Measurements from ENCODE around the gene ASF1B. TPM values are rescaled to one million over a fixed set of nuclear protein-coding genes. Genes with fewer than 3 reads are reported as not detected.
"Not testable (repeated sequence)": the region's sequence is repeated elsewhere in the genome, so short reads cannot be mapped to it uniquely, and the experiment has no call there.

The ASF1B gene
- polyA plus RNA-seq, 4 donors = 3.1 to 26.2 (median 10.3) TPM

GRCh38 chr19:14147797-14148605 is 11.6 kb upstream of the ASF1B start:
- FAIRE-seq (no peak), DNase-seq (peak; percentile 65 to 77)
- H3K27ac ChIP-seq (ENCODE audit: low read depth in 1 of 3, low read length in 2 of 3) = peak overlapping the region in 2 of 3 donors; percentile 13 to 38

GRCh38 chr19:14146789-14147216 is 10.4 kb upstream of the ASF1B start:
- Histone ChIP-seq H3K27ac (ENCODE audit: low read depth in 1 of 3, low read length in 2 of 3) (no peak overlapping the region), H3K36me3 (ENCODE audit: control insufficient read depth in 3 of 3, insufficient read depth in 2 of 3, low read depth in 1 of 3, low read length in 3 of 3) (peaks cover 0 to 24% (median 0%) of the 10 kb centered on the region in 3 donors), H3K4me3 (ENCODE audit: low read depth in 1 of 3, low read length in 3 of 3) (no peak overlapping the region), H3K9me3 (ENCODE audit: control insufficient read depth in 2 of 2, insufficient read depth in 1 of 2, low read depth in 1 of 2, low read length in 1 of 2) (no peaks in the 10 kb centered on the region), H3K4me1 (ENCODE audit: control insufficient read depth in 3 of 3, insufficient read depth in 2 of 3, low read depth in 1 of 3, low read length in 2 of 3) (peaks cover 0 to 28% (median 0%) of the 10 kb centered on the region in 3 donors), H3K27me3 (ENCODE audit: control insufficient read depth in 3 of 3, insufficient read depth in 3 of 3, low read length in 3 of 3) (no peaks in the 10 kb centered on the region)
- DNase-seq (no peak), FAIRE-seq (no peak)
- WGBS, 3 donors = 66 to 78% (median 67%) methylated on average over 7 of the region's 7 CpGs

More at GRCh38 chr19:14147797-14148605, 11.6 kb upstream of the ASF1B start:
- Histone ChIP-seq H3K4me3 (ENCODE audit: low read depth in 1 of 3, low read length in 3 of 3) (no peak overlapping the region), H3K36me3 (ENCODE audit: control insufficient read depth in 3 of 3, insufficient read depth in 2 of 3, low read depth in 1 of 3, low read length in 3 of 3) (peaks cover 0 to 36% (median 0%) of the 10 kb centered on the region in 3 donors), H3K9me3 (ENCODE audit: control insufficient read depth in 2 of 2, insufficient read depth in 1 of 2, low read depth in 1 of 2, low read length in 1 of 2) (no peaks in the 10 kb centered on the region), H3K4me1 (ENCODE audit: control insufficient read depth in 3 of 3, insufficient read depth in 2 of 3, low read depth in 1 of 3, low read length in 2 of 3) (peaks cover 0 to 28% (median 0%) of the 10 kb centered on the region in 3 donors), H3K27me3 (ENCODE audit: control insufficient read depth in 3 of 3, insufficient read depth in 3 of 3, low read length in 3 of 3) (no peaks in the 10 kb centered on the region)
- 30 to 40% (median 34%) methylated on average over 16 to 20 of the region's 20 CpGs for whole genome bisulfite sequencing, 3 donors

GRCh38 chr19:14146169-14146568 is 9.8 kb upstream of the ASF1B start:
- FAIRE-seq; H3K9me3 ChIP-seq (ENCODE audit: control insufficient read depth in 2 of 2, insufficient read depth in 1 of 2, low read depth in 1 of 2, low read length in 1 of 2); H3K27me3 ChIP-seq (ENCODE audit: control insufficient read depth in 3 of 3, insufficient read depth in 3 of 3, low read length in 3 of 3); H3K4me3 ChIP-seq (ENCODE audit: low read depth in 1 of 3, low read length in 3 of 3); H3K27ac ChIP-seq (ENCODE audit: low read depth in 1 of 3, low read length in 2 of 3); DNase-seq: not testable (repeated sequence)
- WGBS, 3 donors = 90 to 94% (median 92%) methylated on average over 10 of the region's 10 CpGs
- H3K4me1 ChIP-seq (ENCODE audit: control insufficient read depth in 3 of 3, insufficient read depth in 2 of 3, low read depth in 1 of 3, low read length in 2 of 3) = peaks cover 0 to 28% (median 0%) of the 10 kb centered on the region in 3 donors
- H3K36me3 ChIP-seq (ENCODE audit: control insufficient read depth in 3 of 3, insufficient read depth in 2 of 3, low read depth in 1 of 3, low read length in 3 of 3) = peaks cover 0 to 18% (median 0%) of the 10 kb centered on the region in 3 donors

- 79 to 84% (median 81%) methylated on average over 6 of the region's 6 CpGs for WGBS, 3 donors
- FAIRE-seq (no peak), DNase-seq (no peak)
- Histone ChIP-seq H3K4me3 (ENCODE audit: low read depth in 1 of 3, low read length in 3 of 3) (no peak overlapping the region), H3K4me1 (ENCODE audit: control insufficient read depth in 3 of 3, insufficient read depth in 2 of 3, low read depth in 1 of 3, low read length in 2 of 3) (peaks cover 0 to 24% (median 0%) of the 10 kb centered on the region in 3 donors), H3K27ac (ENCODE audit: low read depth in 1 of 3, low read length in 2 of 3) (no peak overlapping the region), H3K27me3 (ENCODE audit: control insufficient read depth in 3 of 3, insufficient read depth in 3 of 3, low read length in 3 of 3) (no peaks in the 10 kb centered on the region), H3K36me3 (ENCODE audit: control insufficient read depth in 3 of 3, insufficient read depth in 2 of 3, low read depth in 1 of 3, low read length in 3 of 3) (peaks cover 0 to 13% (median 0%) of the 10 kb centered on the region in 3 donors), H3K9me3 (ENCODE audit: control insufficient read depth in 2 of 2, insufficient read depth in 1 of 2, low read depth in 1 of 2, low read length in 1 of 2) (no peaks in the 10 kb centered on the region)
These were observed 9.0 kb upstream of the ASF1B start for GRCh38 chr19:14145381-14145780.

DNA sequence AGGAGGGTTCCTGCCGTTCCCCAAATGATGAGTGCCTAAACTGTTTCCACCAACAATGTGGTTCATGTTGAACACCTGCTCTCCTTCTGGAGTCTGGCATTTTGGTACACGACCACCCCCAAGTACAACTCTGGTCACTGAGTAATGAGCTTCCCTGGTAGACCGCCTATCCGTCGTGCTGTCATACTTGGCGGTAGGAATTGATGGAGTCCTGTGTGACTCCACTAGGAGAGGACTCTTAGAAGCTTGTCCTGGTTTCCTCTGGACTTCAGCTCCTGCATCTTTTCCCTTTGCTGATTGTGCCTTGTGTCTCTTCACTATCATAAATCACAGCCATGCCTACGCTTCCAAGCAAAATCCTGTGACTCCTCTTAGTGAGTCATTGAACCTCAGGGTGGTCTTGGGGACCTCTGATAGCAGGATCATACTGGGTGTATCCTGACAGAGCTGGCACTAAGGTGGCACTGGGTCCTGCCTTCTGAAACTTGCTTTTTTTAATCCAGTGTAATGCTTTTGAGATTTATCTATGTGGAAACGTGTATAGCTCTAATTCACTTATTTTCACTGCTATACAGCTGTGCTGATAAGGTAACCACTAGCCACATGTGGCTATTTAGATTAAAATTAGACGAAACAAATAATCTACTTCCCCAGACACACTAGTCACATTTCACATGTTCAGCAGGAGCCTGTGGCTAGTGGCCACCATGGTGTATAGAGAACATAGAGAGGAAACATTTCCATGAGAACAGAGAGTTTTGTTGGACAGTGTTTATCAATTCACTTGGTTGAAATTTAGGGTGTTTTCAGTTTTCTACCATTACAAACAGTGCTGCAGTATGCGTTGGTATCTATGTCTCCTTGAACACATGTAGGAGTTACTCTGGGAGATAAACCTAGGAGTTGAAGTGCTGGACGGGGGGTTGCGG is 6.1 kb upstream of the ASF1B start:
- DNase-seq (no peak), FAIRE-seq (no peak)
- Histone ChIP-seq H3K9me3 (ENCODE audit: control insufficient read depth in 2 of 2, insufficient read depth in 1 of 2, low read depth in 1 of 2, low read length in 1 of 2) (no peaks in the 10 kb centered on the region), H3K27ac (ENCODE audit: low read depth in 1 of 3, low read length in 2 of 3) (no peak overlapping the region), H3K27me3 (ENCODE audit: control insufficient read depth in 3 of 3, insufficient read depth in 3 of 3, low read length in 3 of 3) (no peaks in the 10 kb centered on the region), H3K4me1 (ENCODE audit: control insufficient read depth in 3 of 3, insufficient read depth in 2 of 3, low read depth in 1 of 3, low read length in 2 of 3) (no peaks in the 10 kb centered on the region), H3K36me3 (ENCODE audit: control insufficient read depth in 3 of 3, insufficient read depth in 2 of 3, low read depth in 1 of 3, low read length in 3 of 3) (peaks cover 0 to 7% (median 0%) of the 10 kb centered on the region in 3 donors), H3K4me3 (ENCODE audit: low read depth in 1 of 3, low read length in 3 of 3) (no peak overlapping the region)
- WGBS, 3 donors = 89 to 92% (median 91%) methylated on average over 12 of the region's 12 CpGs

DNA sequence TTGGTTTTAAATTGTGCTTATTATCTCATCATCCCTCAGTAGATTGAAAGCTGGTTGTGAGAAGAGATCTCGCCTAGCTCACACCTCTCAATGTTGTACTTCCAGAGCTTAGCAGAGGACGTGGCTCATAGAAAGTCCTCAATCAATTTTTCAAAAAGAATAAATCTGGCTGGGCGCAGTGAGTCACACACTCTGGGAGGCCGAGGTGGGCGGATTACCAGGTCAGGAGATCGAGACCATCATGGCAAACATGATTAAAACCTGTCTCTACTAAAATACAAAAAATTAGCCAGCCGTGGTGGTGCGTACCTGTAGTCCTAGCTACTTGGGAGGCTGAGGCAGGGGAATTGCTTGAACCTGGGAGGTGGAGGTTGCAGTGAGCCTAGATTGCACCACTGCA is 4.7 kb upstream of the ASF1B start:
- DNase-seq (no peak), FAIRE-seq (no peak)
- H3K9me3 ChIP-seq (ENCODE audit: control insufficient read depth in 2 of 2, insufficient read depth in 1 of 2, low read depth in 1 of 2, low read length in 1 of 2) = no peaks in the 10 kb centered on the region
- H3K4me3 ChIP-seq (ENCODE audit: low read depth in 1 of 3, low read length in 3 of 3) = no peak overlapping the region
- no peaks in the 10 kb centered on the region for H3K27me3 ChIP-seq (ENCODE audit: control insufficient read depth in 3 of 3, insufficient read depth in 3 of 3, low read length in 3 of 3)
- H3K27ac ChIP-seq (ENCODE audit: low read depth in 1 of 3, low read length in 2 of 3) = no peak overlapping the region
- H3K4me1 ChIP-seq (ENCODE audit: control insufficient read depth in 3 of 3, insufficient read depth in 2 of 3, low read depth in 1 of 3, low read length in 2 of 3) = peaks cover 0 to under 1% (median 0%) of the 10 kb centered on the region in 3 donors
- 92 to 94% (median 93%) methylated on average over 8 of the region's 8 CpGs for WGBS, 3 donors
- H3K36me3 ChIP-seq (ENCODE audit: control insufficient read depth in 3 of 3, insufficient read depth in 2 of 3, low read depth in 1 of 3, low read length in 3 of 3) = peaks cover 0 to 7% (median 0%) of the 10 kb centered on the region in 3 donors

DNA sequence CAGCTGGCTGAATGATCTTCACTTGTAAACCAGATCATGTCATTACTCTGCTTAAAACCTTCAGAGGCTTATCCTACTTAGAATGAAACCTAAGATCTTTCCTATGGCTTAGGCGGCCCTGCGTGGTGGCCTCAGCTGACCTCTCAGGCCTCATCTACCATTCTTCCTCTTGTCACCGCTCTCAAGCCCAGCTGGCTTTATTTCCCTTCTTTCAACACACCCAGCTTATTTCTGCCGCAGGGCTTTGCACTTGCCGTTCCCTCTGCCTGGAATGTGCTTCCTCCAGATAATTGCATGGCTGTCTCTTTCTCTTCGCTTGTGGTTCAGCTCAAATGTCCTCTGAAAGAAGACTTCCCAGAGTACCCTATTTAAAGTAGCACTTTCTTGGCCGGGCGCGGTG is 3.6 kb upstream of the ASF1B start:
- FAIRE-seq (no peak), DNase-seq (no peak)
- Histone ChIP-seq H3K27ac (ENCODE audit: low read depth in 1 of 3, low read length in 2 of 3) (peak overlapping the region in 1 of 3 donors; percentile 66), H3K9me3 (ENCODE audit: control insufficient read depth in 2 of 2, insufficient read depth in 1 of 2, low read depth in 1 of 2, low read length in 1 of 2) (no peaks in the 10 kb centered on the region), H3K4me3 (ENCODE audit: low read depth in 1 of 3, low read length in 3 of 3) (no peak overlapping the region), H3K4me1 (ENCODE audit: control insufficient read depth in 3 of 3, insufficient read depth in 2 of 3, low read depth in 1 of 3, low read length in 2 of 3) (peaks cover 0 to 9% (median 0%) of the 10 kb centered on the region in 3 donors), H3K27me3 (ENCODE audit: control insufficient read depth in 3 of 3, insufficient read depth in 3 of 3, low read length in 3 of 3) (no peaks in the 10 kb centered on the region), H3K36me3 (ENCODE audit: control insufficient read depth in 3 of 3, insufficient read depth in 2 of 3, low read depth in 1 of 3, low read length in 3 of 3) (peaks cover 0 to 7% (median 0%) of the 10 kb centered on the region in 3 donors)
- 73 to 90% (median 86%) methylated on average over 9 of the region's 9 CpGs for WGBS, 3 donors

Measured in small intestine (tissue), 7 donors.